HG02759 (cell line): ENCODE data around the gene OLIG1.

Experiments
- ATAC-seq: cut with Tn5 transposase; IDR thresholded peaks from one replicate; pipeline ENCODE4 v1.9.1; 2021; ENCODE audit warnings: mild to moderate bottlenecking, moderate library complexity; ENCODE audit not compliant: unreplicated experiment

The OLIG1 gene

GRCh38 chr21:33089395-33090119 is 19.6 kb downstream of the OLIG1 start:
- no peak for ATAC-seq

GRCh38 chr21:33096426-33096825 is 26.5 kb downstream of the OLIG1 start:
- ATAC-seq, result no peak

- no peak for ATAC-seq
Measured at GRCh38 chr21:33099131-33099530, 29.2 kb downstream of the OLIG1 start.

GRCh38 chr21:33101300-33101911 is 31.5 kb downstream of the OLIG1 start:
- ATAC-seq, result peak; percentile 48

GRCh38 chr21:33105088-33105487 is 35.1 kb downstream of the OLIG1 start:
- ATAC-seq, result no peak

GRCh38 chr21:33108228-33108627 is 38.3 kb downstream of the OLIG1 start:
- ATAC-seq, result no peak

- ATAC-seq, result no peak
Measured at GRCh38 chr21:33109574-33110339, 39.8 kb downstream of the OLIG1 start.

GRCh38 chr21:33110340-33110715 is 40.4 kb downstream of the OLIG1 start:
- no peak for ATAC-seq

- ATAC-seq, result no peak
Measured at GRCh38 chr21:33111577-33111976, 41.6 kb downstream of the OLIG1 start.

GRCh38 chr21:33112151-33112550 is 42.2 kb downstream of the OLIG1 start:
- ATAC-seq, result no peak

GRCh38 chr21:33112681-33113080 is 42.7 kb downstream of the OLIG1 start:
- no peak for ATAC-seq

- no peak for ATAC-seq
Measured at GRCh38 chr21:33113131-33113530, 43.2 kb downstream of the OLIG1 start.

- no peak for ATAC-seq
Measured at GRCh38 chr21:33114276-33114675, 44.3 kb downstream of the OLIG1 start.

GRCh38 chr21:33115631-33116510 is 45.9 kb downstream of the OLIG1 start:
- ATAC-seq, result no peak

- no peak for ATAC-seq
Measured at GRCh38 chr21:33116676-33117075, 46.7 kb downstream of the OLIG1 start.

- no peak for ATAC-seq
Measured at GRCh38 chr21:33117101-33117888, 47.4 kb downstream of the OLIG1 start.
